Stimulated activated CD8-positive, alpha-beta memory T cell treated with anti-CD3 and anti-CD28 coated beads, Interleukin-15, amount 100 ng/mL, for 4 hours (primary cell): Measurements from ENCODE around the gene TWIST2.

Experiments
- DNase-seq, 2 donors: peaks; one replicate each; pipeline ENCODE4 v3.0.0-alpha.2; 2020; ENCODE audit warnings: low read depth in 2 of 2

TWIST2 gene

GRCh38 chr2:238939521-238940403 lies 91.9 kb downstream of the TWIST2 start:
- DNase-seq, result no peak

- no peak for DNase-seq
Measured at GRCh38 chr2:238940806-238941205, 92.9 kb downstream of the TWIST2 start.

GRCh38 chr2:238941262-238941792 lies 93.4 kb downstream of the TWIST2 start:
- DNase-seq, result no peak

GRCh38 chr2:238942080-238942725 lies 94.3 kb downstream of the TWIST2 start:
- DNase-seq, result no peak

- no peak for DNase-seq
Measured at GRCh38 chr2:238942726-238943300, 94.9 kb downstream of the TWIST2 start.

GRCh38 chr2:238943338-238944067 lies 95.6 kb downstream of the TWIST2 start:
- DNase-seq, result no peak

GRCh38 chr2:238945433-238946150 lies 97.7 kb downstream of the TWIST2 start:
- no peak for DNase-seq

- no peak for DNase-seq
Measured at GRCh38 chr2:238946318-238947242, 98.7 kb downstream of the TWIST2 start.

- no peak for DNase-seq
Measured at GRCh38 chr2:238947243-238947760, 99.4 kb downstream of the TWIST2 start.

GRCh38 chr2:238947920-238948710 lies 100.2 kb downstream of the TWIST2 start:
- no peak for DNase-seq

- DNase-seq, result no peak
Measured at GRCh38 chr2:238948765-238949641, 101.1 kb downstream of the TWIST2 start.

GRCh38 chr2:238949710-238950345 lies 101.9 kb downstream of the TWIST2 start:
- no peak for DNase-seq

GRCh38 chr2:238950551-238950950 lies 102.7 kb downstream of the TWIST2 start:
- no peak for DNase-seq

GRCh38 chr2:238952261-238952919 lies 104.5 kb downstream of the TWIST2 start:
- DNase-seq, result no peak

GRCh38 chr2:238954841-238955591 lies 107.1 kb downstream of the TWIST2 start:
- no peak for DNase-seq
